Fibroblast of gingiva (primary cell): ENCODE results near the gene CCR7.
"Not testable (repeated sequence)": the region's sequence is repeated elsewhere in the genome, so short reads cannot be mapped to it uniquely, and the experiment has no call there.

ENCODE experiments used
- DNase-seq: peaks from one replicate; pipeline ENCODE4 v3.0.0-alpha.2; 2011; ENCODE audit warnings: low read depth

Gene CCR7

GRCh38 chr17:40597556-40598300 is 32.5 kb upstream of the CCR7 start:
- no peak for DNase-seq

- DNase-seq, result no peak
These were observed 31.9 kb upstream of the CCR7 start for GRCh38 chr17:40597156-40597555.

GRCh38 chr17:40596261-40596919 is 31.1 kb upstream of the CCR7 start:
- no peak for DNase-seq

- no peak for DNase-seq
These were observed 25.5 kb upstream of the CCR7 start for GRCh38 chr17:40590742-40591141.

DNA sequence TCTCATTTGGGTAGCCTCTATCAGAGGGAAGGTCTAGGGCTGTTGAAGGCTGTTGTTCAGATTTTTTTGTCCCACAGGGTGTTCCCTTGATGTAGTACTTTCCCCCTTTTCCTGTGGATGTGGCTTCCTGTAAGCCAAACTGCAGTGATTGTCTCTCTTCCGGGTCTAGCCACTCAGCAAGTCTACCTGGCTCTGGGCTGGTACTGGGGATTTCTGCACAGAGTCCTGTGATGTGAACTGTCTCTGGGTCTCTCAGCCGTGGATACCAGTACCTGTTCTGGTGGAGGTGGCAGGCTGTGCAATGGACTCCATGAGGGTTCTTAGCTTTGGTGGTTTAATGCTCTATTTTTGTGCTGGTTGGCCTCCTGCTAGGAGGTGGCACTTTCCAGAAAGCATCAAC is 23.3 kb upstream of the CCR7 start:
- DNase-seq, result no peak

- not testable (repeated sequence) for DNase-seq
These were observed 21.0 kb upstream of the CCR7 start for GRCh38 chr17:40586264-40586663.

- not testable (repeated sequence) for DNase-seq
These were observed 19.7 kb upstream of the CCR7 start for GRCh38 chr17:40584950-40585349.

GRCh38 chr17:40582328-40582901 is 17.1 kb upstream of the CCR7 start:
- DNase-seq, result no peak

DNA sequence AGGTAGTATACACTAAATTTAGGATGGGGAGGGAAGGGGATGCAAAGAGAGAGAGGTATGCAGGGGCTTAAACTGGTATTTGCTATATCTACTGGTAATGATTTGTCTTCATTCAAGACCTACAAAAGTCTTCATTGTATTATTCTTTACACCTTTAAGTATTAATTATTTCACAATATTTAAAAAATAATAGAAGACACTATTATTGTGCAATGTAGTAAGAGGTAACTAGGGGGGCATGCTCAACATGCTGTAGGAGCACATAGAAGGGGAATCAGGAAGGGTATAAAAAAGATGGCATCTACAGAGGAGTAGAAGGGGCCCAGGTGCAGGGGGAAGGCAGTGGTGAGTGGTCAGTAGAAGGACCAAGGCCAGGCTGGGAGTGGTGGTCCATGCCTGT is 14.9 kb upstream of the CCR7 start:
- DNase-seq, result no peak

GRCh38 chr17:40579471-40579870 is 14.2 kb upstream of the CCR7 start:
- DNase-seq, result no peak

- DNase-seq, result no peak
These were observed 12.4 kb upstream of the CCR7 start for GRCh38 chr17:40577611-40578065.

GRCh38 chr17:40576113-40576740 is 11.0 kb upstream of the CCR7 start:
- DNase-seq, result no peak

GRCh38 chr17:40574292-40574691 is 9.0 kb upstream of the CCR7 start:
- DNase-seq, result no peak

DNA sequence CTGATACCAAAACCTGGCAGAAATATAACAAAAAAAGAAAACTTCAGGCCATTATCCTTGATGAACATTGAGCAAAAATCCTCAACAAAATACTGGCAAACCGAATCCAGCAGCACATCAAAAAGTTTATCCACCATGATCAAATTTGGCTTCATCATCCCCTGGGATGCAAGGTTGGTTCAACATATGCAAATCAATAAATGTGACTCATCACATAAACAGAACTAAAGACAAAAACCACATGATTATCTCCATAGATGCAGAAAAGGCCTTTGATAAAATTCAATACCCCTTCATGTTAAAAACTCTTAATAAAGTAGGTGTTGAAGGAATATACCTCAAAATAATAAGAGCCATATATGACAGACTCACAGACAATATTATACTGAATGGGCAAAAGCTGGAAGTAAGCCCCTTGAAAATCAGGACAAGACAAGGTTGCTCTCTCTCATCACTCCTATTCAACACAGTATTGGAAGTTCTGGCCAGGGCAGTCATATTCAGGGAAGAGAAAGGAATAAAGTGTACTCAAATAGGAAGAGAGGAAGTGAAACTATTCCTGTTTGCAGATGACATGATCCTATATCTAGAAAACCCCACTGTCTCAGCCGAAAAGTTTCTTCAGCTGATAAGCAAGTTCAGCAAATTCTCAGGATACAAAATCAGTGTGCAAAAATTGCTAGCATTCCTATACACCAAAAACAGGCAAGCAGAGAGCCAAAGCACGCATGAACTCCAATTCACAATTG is 7.1 kb upstream of the CCR7 start:
- DNase-seq, result not testable (repeated sequence)

GRCh38 chr17:40568074-40568836 is 3.0 kb upstream of the CCR7 start:
- DNase-seq, result no peak

- no peak for DNase-seq
These were observed 2.1 kb upstream of the CCR7 start for GRCh38 chr17:40567377-40567776.

GRCh38 chr17:40565769-40566409 is 617 bp upstream of the CCR7 start:
- no peak for DNase-seq

DNA sequence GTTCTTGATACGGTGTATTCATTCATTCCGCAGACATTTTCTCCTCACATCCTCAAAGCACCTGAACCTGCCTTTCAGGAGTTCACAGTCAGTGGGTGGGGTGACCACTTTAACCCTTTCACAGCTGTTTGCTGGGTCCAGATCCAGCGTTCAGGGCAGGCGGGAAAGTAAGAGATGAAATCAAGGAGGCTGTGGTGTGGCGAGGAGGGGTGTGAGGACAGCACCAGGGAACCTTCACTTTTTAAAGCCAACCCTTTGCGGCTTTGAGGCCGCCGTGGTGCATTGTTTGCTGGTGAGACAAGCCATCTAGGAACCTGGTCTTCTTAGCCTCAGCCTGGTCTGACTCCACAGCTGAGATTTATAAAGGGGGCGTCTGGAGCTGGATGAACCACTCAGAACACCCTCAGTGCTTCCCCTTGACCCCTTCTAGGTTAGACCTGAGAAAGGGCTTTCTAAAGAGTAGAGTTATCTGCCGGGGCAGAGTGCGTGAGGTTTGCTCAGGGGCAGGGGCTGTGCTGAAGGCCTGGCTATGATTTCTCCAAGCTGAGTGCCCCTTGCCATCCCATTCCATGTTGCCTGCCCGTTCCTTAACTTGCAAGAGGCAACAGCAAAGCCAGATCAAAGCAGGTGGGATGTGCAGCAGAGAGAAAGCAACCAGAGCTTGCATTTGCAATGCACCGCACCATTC is 933 bp downstream of the CCR7 start:
- DNase-seq, result no peak

DNA sequence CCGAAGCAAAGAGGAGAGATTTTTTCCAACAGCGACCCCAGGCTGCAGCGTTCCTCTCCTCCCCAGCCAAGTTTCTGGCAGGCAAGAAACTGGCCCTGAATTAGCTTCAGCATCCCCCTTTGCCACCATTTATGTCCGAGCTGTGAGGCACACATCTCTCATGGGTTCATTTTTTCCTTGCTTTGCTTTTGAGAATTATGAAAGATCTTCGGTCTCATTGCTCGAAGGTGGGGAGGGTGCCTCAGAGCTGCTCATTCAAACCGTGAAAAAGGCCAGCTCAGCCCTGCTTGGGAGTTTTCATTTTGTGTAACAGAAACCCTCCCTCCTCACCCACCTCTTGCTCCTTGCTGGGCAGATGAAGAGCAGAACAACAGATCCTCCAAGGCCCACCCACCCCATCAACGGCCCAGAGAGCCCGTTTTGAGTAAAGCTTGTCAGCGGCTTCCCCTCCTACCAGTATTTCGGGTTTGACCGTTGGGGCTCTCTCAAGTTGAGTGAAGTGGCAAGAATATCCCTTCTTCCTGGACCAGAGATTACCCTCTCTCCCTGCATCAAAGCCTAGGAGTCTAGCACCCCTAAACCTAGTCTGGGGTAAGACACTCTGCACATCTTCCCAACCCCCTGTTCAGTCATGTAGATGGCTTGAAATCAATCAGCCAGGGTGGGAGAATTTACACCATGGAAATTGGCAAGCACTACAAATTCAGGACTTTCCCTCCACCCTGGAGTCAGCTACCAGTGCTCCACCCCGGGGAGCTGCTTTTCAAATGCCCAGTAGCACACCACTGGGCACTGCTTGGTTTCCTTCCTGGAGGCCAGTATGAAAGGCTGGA is 1.8 kb downstream of the CCR7 start:
- no peak for DNase-seq
